Measurements from ENCODE around the gene PROZ.

PROZ gene

DNA sequence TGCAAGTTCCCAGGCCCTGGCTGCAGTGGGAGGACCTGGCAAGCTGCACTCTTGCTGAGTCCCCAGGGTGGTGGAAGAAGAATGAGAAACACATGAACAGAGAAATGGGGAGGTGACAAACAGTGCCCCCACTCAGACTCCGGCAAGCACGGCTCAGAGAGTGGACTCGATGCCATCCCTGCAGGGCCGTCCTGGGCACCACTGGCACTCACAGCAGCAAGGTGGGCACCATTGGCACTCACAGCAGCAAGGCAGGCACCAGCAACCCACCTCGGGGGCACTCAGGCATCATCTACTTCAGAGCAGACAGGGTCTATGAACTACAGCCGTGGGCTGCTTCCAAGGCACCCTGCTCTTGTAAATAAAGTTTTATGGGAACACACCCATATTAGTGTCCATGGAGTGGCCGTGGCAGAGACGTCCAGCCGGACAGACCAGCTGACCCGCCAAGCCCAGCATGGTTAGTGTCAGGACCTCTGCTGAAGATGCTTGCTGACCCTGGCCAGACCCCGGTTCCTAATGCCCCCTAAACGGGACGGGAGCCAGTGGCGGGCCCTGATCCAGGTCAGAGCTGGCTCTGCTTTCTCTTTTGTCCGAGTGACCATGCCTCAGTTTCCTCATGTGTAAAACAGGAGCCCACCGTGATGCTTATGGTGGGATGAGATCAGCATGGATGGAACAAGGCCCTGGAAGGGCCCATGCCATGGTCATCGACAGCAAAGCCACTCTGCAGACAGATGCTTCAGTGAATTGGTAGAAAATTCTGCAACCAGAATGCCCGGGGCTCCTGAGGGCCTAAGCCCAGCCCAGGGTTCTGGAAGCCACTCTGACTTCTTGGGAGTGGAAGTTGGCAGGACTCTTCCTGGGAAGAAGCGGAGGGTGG, 37.9 kb upstream of the PROZ start:
- no peak for DNase-seq

DNA sequence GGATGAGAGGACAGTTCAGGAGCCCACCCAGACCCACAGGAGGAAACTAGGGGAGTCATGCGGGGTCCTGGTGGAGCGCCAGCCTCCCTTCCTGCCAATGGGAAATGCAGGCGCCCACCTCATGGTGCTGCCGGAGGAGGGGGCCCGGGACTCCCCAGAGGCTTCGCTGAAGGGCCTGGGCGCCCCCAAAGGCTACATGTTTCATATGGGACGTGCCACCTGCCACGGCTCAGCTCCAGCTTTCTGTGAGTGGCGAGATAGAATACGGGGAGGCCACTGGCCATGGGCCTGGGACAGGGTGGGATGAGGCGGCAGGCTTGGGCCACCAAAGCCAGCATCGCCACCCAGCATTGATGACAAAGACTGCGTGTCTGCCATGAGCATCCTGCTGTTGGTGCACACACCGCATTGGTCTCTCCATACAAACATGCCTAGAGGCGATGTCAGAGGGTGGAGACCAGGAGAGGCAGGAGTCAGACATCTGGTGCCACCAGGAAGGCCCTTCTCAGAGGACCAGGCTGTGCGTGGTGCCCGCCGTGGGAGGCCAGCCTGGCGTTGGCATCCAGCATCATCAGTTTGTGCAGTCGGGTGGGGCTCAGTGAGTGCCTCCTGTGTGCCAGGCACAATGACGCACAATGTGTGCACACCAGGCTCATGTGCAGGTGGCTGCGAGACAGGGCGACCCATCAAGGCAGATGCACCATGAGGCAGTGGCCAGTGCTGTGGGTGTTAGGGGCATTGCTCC, 37.1 kb upstream of the PROZ start:
- no peak for DNase-seq

DNA sequence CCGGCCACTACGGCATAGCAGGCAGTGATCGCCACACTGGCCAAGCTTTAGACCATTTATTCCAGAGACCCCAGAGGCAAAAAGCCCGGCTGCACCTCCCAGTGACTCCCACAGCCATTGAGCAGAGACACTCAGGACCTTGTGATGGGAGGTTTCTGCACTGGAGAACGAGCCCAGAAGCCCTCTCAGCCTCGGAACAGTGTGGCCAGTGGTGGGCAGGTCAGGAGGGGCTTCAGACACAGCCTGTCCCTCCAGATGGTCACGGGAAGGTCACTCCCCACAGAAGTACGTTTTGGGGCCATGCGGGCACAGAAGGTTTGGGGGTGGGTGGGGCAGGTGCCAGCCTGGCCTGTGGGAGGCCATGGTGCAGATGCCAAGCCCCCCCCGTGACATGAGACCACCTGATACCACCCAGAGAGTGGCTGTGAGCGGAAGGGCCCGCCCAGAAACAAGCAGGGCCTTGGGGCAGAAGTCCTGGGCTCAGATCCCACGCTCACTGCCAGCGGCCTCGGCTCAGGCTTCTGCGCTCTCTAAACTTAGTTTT, 36.4 kb upstream of the PROZ start:
- DNase-seq, result no peak

DNA sequence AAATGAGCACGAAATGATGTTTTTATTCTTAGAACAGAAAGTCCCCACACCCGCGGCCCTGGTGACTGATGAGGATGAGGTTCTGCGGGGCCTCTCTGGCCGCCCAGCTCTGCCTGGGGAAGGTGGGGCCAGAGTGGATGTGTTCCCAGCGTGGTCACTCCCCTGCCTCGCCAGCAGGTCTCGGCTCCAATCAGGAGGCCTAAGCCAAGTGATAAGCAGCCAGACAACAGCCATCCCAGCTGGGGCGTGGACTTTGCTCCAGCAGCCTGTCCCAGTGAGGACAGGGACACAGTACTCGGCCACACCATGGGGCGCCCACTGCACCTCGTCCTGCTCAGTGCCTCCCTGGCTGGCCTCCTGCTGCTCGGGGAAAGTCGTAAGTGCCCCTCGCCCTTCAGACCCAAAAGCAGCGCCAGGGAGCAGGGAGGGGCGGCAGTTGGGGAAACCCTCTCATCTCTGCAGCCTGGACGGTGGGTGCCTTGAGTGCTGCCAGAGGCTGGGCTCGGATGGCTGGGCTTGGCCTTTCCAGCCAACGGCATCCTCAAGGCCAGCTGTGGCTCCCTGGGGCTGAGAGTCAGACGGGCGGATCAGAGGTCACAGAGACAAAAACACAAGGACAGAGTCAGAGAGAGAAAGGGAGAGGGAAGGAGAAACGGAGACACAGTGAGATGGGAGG, 35.8 kb upstream of the PROZ start, which contains the start of gene F10:
F10 (plus strand) TSS at position 250 of the 676 bp plus-strand sequence; CDS start at position 307, 57 bp downstream.
- DNase-seq, result peak; percentile 26

DNA sequence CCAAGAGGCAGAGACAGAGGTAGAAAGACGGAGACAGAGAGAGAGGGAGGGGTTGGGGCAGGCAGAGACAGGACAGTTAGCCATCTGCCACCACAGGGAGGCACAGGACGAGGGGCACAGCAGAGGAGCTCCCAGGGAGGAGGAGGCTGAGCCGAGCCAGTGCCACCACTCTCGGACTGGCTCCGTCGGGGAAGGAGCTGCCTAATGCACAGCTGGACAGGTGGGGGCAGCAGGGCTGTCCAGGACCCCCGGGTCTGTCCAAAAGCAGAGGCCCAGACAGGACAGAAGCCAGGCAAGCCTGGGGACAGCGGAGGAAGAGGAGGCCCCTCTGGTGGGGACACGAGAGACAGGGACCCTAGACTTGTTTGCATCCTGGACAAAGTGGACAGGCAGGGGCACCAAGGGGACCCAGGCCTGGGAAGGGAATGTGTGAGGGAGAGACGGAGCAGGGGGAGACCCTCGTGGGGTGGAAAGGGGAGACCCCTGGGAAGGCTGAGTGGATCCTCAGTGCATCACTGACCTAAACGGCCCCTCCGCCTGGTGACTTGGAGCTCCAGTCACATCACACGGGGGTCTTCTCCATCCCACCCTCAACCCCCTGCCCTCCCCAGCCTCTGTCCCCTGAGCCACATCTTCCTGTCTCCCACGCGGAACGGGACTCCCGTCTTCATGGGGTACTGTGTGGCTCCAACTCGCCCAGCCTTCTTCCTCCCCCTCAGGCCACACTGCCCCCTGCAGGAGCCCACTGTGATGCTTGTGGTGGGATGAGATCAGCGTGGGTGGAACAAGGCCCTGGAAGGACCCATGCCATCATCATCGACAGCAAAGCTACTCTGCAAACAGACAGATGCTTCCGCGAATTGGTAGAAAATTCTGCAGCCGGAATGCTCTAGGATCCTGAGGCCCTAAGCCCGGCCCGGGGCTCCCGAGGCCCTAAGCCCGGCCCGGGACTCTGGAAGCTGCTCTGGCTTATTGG, 34.9 kb upstream of the PROZ start:
- DNase-seq, result no peak

DNA sequence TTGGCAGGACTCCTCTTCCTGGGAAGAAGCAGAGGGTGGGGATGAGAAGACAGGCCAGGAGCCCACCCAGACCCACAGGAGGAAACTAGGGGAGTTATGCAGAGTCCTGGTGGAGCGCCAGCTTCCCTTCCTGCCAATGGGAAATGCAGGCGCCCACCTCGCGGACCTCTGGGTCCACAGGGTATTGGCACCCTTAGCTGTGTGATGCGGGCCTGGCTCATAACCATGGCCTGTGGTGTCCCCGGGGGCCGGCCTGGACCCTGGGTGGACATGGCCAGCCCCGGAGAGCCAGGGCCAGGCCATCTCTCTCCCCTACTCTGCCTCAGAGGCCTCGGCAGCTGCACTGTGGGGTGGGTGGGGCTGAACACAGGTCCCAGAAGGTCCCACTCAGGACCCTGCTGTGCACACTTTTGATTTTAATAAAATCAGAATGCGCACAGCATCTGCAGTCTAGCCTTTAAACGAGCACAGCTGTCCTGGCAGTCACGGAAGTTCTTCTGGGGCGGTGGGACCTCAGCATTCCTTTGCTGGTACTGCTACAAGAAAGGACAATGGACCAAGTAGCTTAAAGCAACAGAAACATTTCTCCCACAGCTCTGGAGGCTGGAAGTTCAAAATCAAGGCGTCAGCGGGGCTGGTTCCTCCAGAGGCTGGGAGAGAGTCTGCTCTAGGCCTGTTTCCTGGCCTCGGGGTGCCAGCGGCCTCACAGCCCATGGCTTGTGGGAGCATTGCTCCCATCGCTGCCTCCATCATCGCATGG, 34.1 kb upstream of the PROZ start:
- no peak for DNase-seq

DNA sequence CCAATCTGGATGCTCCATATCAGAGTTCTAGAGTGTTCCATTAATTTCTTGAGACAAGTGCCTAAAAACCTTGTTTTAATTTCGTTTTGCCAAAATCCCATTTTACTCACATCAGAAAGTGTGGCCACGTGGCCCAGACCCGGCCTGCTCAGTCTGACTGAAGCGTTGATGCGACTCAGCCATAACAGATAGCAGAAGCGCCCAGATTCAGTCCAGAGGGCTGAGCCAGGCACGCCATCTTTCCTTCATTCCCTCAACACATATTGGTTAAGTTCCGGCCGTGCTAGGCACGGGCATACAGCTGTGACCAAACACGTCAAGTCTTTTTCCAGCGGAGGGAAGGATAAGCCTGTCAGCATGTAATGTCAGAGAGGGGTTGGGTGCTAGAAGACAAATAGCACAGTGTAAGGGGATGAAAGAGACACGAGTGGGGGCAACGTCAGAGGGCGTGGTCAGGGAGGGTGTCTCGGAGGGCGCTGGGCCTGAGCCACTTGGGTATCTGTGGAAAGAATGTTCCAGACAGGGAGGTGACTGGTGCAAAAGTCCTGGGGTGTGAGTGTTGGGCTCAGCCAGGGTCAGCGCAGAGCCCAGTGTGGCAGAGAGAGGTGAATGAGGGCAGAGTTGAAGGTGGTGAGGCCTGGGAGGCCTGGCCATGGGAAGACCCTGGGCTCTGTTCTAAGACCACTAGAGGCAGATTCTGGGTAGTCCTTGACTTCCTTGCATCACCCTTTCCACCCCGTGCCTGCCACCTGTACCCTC, 32.8 kb upstream of the PROZ start:
- DNase-seq, result no peak

DNA sequence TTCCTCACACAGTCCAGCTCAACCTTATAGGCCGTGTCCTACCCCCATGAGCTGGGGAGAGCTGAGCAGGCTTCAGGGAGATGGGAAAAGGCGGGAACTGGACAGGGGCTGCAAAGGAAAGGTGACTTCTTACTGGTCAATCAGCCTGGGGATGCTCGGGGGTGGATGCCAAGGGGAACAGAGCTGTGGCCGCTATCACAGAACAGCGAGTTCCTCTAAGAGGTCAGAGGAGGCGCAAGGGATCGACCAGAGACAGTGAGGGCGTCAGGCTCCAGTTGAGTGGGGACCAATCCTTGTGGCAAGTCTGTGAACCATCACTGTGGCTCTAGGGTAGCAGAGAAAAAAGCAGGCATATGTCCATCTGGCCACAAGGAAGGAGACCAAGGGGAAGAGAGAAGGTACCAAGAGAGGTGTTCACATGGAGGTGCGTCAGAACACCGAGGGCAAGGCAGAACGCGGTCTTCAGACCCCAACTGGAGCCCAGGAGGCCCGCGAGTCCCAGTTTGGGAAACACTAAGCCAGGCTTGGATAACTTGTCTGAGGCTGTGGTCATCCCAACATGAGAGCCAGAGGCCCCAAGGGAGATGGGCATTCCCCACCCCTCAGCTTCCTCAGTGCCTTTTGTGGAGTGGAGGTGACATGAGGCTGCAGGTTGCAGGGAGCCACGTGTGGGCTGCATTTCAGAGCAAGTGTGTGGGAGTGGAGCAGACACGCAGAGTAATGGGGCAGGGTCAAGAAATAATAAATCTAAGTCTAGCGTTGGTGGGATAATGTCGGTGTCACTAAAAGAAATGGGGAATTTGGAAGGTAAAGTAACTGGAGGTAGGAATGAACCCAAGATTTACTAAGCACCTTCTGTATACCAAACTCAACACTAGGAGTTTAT, 31.9 kb upstream of the PROZ start:
- no peak for DNase-seq

DNA sequence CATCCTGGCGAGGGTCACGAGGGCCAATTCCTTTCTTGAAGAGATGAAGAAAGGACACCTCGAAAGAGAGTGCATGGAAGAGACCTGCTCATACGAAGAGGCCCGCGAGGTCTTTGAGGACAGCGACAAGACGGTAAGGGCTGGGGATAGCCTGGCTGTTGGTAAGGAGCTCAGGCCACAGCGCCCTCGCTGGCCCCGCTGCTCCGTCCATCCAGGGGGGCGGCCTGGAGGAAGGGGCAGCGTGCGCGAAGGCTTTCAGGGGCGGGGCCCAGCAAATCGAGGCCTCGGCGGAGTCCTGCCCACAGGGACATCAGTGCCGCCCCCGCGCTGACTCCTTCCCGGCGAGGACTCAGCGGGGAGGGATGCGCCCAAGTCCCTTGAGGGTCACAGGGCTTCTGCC, 29.0 kb upstream of the PROZ start:
- DNase-seq, result no peak

DNA sequence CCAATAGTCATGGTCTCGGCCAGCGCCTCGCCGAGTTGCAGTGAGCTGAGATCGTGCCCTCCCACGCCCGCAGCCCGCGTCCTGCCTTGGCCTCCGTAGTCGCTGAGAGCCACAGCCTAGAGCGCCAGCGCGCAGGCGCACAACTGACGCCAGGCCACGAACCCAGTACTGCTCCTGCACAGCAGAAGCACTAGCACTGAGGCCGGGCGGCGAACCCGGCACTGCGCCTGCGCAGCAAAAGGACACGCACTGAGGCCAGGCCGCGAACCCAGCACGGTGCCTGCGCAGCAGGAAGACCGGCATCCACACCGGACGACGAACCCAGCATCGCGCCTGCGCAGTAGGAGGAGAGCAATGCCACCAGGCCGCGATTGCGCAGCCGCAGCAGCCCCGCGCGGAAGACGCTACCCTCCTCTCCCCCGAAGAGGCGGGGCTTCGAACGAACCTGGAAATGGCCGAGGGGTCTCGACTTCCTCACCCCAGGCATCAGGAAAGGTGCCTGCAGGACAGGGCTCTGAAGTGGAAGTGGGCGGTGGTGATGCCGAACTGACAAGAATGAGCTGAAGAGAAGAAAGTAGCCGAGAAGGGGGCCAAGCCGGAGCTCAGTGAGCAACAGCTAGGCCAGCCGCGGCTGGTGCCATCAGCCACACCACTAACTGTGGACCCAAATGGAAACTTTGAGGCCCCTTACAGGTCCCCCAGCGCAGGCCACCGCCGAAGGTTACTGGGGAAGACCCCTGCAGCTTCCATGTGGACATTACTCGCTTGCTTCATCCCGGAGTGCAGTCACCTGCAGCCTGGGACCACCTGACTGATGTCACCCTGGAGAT, 28.3 kb upstream of the PROZ start:
- DNase-seq, result no peak

DNA sequence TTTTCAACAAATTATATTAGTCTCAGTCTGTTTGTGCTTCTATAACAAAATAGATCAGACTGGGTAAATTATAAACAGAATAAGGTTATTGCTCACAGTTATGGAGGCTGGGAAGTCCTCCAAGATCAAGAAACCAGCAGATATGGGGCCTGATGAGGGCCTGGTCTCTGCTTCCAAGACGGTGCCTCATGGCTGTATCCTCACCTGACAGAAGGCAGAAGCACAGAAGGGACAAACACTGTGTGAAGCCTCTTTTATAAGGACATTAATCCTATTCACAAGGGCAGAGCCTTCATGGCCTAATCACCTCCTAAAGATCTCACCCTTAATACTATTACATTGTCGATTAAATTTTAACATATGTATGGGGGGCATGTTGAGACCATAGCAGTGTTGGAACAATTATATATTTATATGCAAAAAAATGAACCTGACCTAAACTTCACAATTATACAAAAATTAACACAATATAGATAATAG, 23.1 kb upstream of the PROZ start:
- no peak for DNase-seq

DNA sequence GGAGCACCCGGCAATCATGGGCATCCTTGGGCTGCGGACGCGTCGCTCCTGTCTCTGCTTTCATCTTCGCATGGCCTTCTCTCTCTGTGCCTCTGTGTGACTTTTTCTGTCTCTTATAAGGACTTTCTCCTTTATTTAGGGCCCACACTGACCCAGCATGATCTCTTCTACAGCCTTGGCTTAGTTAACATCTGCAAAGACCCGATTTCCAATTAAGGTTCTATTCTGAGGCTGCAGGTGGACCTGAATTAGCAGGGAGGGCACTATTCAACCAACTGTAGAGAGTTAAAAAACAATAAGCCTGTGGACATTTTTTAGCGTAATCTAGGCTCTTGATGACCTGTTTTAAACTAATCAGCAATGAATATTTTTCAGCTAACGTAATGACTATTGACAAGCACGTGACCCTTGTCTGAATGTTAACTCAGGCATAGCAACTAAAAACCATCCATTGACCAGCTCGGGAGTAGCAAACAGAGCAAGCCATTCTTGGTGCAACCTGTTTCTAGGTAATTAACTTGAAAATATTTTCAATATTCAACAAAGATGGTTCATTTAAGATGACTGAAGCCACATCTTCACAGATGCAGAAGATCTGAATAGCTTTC, 20.7 kb upstream of the PROZ start:
- DNase-seq, result no peak

DNA sequence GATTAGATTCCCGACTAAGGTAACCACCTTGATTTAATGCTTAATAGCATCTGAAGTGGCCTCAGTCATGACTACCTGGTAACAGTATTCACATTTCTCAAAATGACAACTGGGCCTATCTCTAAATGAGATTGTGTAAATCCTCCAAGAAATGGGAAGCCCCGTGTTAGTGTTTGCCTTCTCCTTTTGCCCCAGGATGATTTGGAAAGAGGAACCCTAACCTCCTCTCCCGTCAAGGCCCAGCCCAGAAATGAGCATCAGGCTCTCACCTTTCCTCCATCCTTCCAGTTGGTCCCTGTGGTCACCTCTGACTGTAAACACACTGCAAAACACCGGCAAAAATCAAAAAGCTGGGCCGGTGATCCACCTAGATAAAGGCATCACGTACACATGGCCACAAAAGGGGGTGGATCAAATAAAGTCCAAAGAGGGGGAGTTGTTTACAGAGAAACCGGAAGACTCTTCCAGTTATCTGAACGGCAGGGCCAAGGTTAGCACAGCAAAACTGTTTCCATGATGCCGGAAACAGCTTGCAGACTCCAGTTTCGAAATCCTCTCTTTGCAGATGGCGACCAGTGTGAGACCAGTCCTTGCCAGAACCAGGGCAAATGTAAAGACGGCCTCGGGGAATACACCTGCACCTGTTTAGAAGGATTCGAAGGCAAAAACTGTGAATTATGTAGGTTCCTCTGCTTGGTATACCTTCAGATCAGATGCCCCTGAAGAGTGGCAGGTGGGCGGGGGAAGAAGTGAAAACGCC, 19.5 kb upstream of the PROZ start:
- no peak for DNase-seq

DNA sequence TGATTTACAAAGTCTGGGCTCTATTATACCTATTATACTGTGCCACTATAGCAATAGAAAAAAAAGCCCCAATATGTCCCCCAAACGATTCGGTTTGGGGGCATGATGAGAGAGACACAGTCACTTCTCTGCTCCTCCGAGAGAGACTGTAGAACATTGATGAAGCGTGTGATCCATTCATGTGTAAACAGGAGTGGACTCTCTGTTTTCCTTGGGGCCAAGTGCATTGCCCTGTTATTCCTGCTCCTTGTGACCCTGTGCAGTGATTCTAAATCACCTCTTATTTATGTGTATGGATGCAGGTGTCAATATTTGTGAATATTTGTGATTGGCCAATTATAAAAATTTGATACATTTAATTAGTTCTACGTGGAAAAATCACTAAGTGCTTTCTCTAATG, 18.9 kb upstream of the PROZ start:
- DNase-seq, result no peak

DNA sequence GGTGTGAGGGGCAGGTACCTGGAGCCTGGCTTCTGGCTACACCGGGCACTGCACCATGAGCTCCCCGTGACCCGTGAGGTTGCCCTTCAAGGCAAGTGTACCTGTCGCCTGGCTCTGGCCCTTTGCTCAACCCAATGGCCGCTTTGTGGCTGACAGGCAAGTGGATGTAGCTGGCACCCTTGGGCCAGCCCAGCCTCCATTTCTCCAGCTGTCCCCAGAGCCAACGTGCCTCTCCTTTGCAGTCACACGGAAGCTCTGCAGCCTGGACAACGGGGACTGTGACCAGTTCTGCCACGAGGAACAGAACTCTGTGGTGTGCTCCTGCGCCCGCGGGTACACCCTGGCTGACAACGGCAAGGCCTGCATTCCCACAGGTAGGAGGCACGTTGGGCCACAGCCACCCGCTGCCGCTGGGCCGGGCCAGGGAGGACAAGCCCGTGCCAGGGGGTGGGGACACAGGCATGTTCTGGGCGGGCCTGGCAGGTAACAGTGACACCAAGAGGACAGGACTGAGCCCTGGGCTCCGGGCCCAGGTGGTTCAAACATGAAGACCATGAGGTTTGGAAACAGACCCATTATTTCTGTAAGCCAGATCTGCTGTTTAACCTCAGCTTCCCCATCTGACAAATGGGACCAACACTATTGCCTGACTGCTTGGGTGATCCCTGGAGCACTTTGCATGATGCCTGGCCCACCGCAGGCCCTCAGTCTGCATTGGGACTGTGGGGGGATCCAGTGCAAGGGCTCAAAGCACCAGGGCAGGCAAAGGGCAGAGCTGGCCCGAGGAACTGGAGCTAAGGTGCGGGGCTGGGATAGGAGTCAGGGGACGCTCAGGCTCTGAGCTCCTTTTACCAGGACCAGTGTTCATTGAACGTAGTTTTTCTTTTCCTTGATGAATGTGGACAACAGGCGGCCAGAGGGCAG, 17.5 kb upstream of the PROZ start:
- no peak for DNase-seq

DNA sequence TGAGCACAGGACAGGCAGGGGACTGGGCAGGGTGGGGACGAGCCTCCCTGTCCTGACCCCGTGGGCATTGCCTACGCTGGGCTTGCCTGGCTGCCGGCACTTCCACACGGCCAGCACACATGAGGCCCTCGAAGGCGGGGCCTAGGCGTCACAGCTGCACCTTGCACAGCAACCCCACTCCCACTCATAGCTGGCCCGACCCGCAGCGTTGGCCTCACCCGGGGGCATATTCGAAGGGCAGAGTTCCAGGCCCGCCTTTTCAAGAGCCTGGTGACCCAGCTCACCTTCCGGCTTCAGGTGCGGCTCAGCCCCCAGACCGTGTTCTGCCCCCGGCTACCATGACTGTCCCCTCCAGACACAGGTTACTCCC, 16.9 kb upstream of the PROZ start:
- DNase-seq, result no peak

All from fibroblast of upper back skin (primary cell).